Fibroblast of skin of scalp (primary cell): Measurements from ENCODE around the gene PCDHGB6.
"Not testable (repeated sequence)": the region's sequence is repeated elsewhere in the genome, so short reads cannot be mapped to it uniquely, and the experiment has no call there.

Experiments used
- DNase-seq: peaks from one replicate; pipeline ENCODE4 v3.0.0-alpha.2; 2013

Gene PCDHGB6

GRCh38 chr5:141388661-141389060 lies 19.2 kb upstream of the PCDHGB6 start:
- no peak for DNase-seq

GRCh38 chr5:141389153-141390042 lies 18.4 kb upstream of the PCDHGB6 start:
- no peak for DNase-seq

GRCh38 chr5:141392429-141393198 lies 15.2 kb upstream of the PCDHGB6 start, which contains the start of gene PCDHGA8:
TSS of gene PCDHGA8 (plus strand) at chr5:141392633. CDS start at chr5:141392814, 181 bp downstream.
- DNase-seq: peak; percentile 38

GRCh38 chr5:141393267-141393666 lies 14.6 kb upstream of the PCDHGB6 start:
- no peak for DNase-seq

- DNase-seq: not testable (repeated sequence)
These were observed 13.2 kb upstream of the PCDHGB6 start for GRCh38 chr5:141394401-141395187.

GRCh38 chr5:141397756-141398551 lies 9.9 kb upstream of the PCDHGB6 start, which contains the start of gene PCDHGB5:
TSS of gene PCDHGB5 (plus strand) at chr5:141397947. CDS start at chr5:141398128, 181 bp downstream.
- peak; percentile 69 for DNase-seq

GRCh38 chr5:141398608-141399007 lies 9.2 kb upstream of the PCDHGB6 start:
- DNase-seq: no peak

- DNase-seq: no peak
These were observed 8.1 kb upstream of the PCDHGB6 start for GRCh38 chr5:141399555-141400258.

GRCh38 chr5:141402553-141403243 lies 5.1 kb upstream of the PCDHGB6 start, which contains the start of gene PCDHGA9:
TSS of gene PCDHGA9 (plus strand) at chr5:141402778. CDS start at chr5:141402953, 175 bp downstream.
- DNase-seq: peak; percentile 37

- DNase-seq: no peak
These were observed 4.4 kb upstream of the PCDHGB6 start for GRCh38 chr5:141403387-141403786.

GRCh38 chr5:141409598-141410306 lies 1.9 kb downstream of the PCDHGB6 start:
- no peak for DNase-seq

- DNase-seq: no peak
These were observed 3.8 kb downstream of the PCDHGB6 start for GRCh38 chr5:141411575-141411974.

- DNase-seq: peak; percentile 73
These were observed 5.2 kb downstream of the PCDHGB6 start, which contains the start of gene PCDHGA10 for GRCh38 chr5:141412854-141413539. TSS of gene PCDHGA10 (plus strand) at chr5:141412987. CDS start at chr5:141413176, 189 bp downstream.

GRCh38 chr5:141413540-141414069 lies 5.8 kb downstream of the PCDHGB6 start:
- no peak for DNase-seq

- not testable (repeated sequence) for DNase-seq
These were observed 6.9 kb downstream of the PCDHGB6 start for GRCh38 chr5:141414548-141415274.

- DNase-seq: not testable (repeated sequence)
These were observed 7.4 kb downstream of the PCDHGB6 start for GRCh38 chr5:141415275-141415618.

GRCh38 chr5:141417494-141418172 lies 9.8 kb downstream of the PCDHGB6 start, which contains the start of gene PCDHGB7:
TSS of gene PCDHGB7 (plus strand) at chr5:141417677. CDS start at chr5:141417860, 183 bp downstream.
- DNase-seq: peak; percentile 84
